Sigmoid colon (tissue), 7 donors: ENCODE measurements around the gene NEUROD4. TPM values are rescaled to one million over a fixed set of nuclear protein-coding genes. Genes with fewer than 3 reads are reported as not detected.

Source experiments
- DNase-seq: peaks from one replicate; pipeline ENCODE4 v3.0.0-alpha.2; 2019
- H3K27ac ChIP-seq, 4 donors: fragments of 200-600 bp; sonication (generic); one replicate each; pipeline ENCODE4 v1.5.1; 2016 to 2019; ENCODE audit warnings: mild to moderate bottlenecking in 1 of 4
- H3K27me3 ChIP-seq, 3 donors: fragments of 200-600 bp; sonication (generic); one replicate each; pipeline ENCODE4 v1.5.1; 2019; ENCODE audit warnings: mild to moderate bottlenecking in 1 of 3
- H3K36me3 ChIP-seq, 4 donors: fragments of 200-600 bp; sonication (generic); one replicate each; pipeline ENCODE4 v1.5.1; 2016 to 2019
- H3K4me1 ChIP-seq, 4 donors: fragments of 200-600 bp; sonication (generic); one replicate each; pipeline ENCODE4 v1.5.1; 2017 to 2019
- H3K4me3 ChIP-seq, 4 donors: fragments of 200-600 bp; sonication (generic); one replicate each; pipeline ENCODE4 v1.5.1; 2017 to 2019; ENCODE audit warnings: mild to moderate bottlenecking in 2 of 4, moderate library complexity in 1 of 4
- H3K9me3 ChIP-seq, 4 donors: fragments of 200-600 bp in 3 of 4; sonication (generic) in 3 of 4; one replicate each; pipeline versions ENCODE4 v1.5.1 to v1.6.1; 2013 to 2019
- EP300 ChIP-seq, 4 donors: sonication (generic); formaldehyde crosslinking; IDR thresholded peaks; one replicate each; pipeline ENCODE4 v1.6.1; 2017; ENCODE audit warnings: antibody characterized with exemption in 4 of 4
- POLR2A ChIP-seq, 2 donors: fragments of 450-650 bp; IDR thresholded peaks; one replicate each; pipeline ENCODE4 v1.6.1; 2016; ENCODE audit warnings: antibody characterized with exemption in 2 of 2, mild to moderate bottlenecking in 2 of 2, moderate library complexity in 2 of 2
- POLR2AphosphoS5 ChIP-seq, 4 donors: sonication (generic); formaldehyde crosslinking; IDR thresholded peaks; one replicate each; pipeline ENCODE4 v1.6.1; 2017; ENCODE audit warnings: antibody characterized with exemption in 4 of 4
- WGBS, 2 donors: extraction: QIAGEN DNeasy Blood & Tissue Kit; methylation state at CpG; one replicate each; pipeline ENCODE4 v1.1.7; 2013; 5-methylcytosine and 5-hydroxymethylcytosine counted together
- intact Hi-C: fragments of 100-400 bp; cut with DNase I; formaldehyde crosslinking; loops from one replicate; pipeline ENCODE4 v1.15.1; 2023
- polyA plus RNA-seq, 3 donors: library from polyadenylated mRNA; stranded (reverse); fragments of 200-250 nt; gene quantifications; one replicate each; pipeline ENCODE4 v1.2.3, GENCODE V29; 2013
- total RNA-seq, 4 donors: library from RNA; depleted of rRNA; stranded (reverse); fragments of >200 nt; gene quantifications; one replicate each; pipeline ENCODE4 v1.1.0, GENCODE V29; 2016
- TF ChIP-seq, protein P1 (sequence below), 4 experiments: fragments of 450-650 bp in 3 of 4; fragments of 200-600 bp in 1 of 4; IDR thresholded peaks; one replicate each; pipeline ENCODE4 v1.5.1; 2016 to 2019; ENCODE audit warnings: antibody characterized with exemption in 4 of 4, mild to moderate bottlenecking in 3 of 4, moderate library complexity in 2 of 4
- donor health status: healthy with polysubstance abuse.
- donor health status: Bipolar disorder and iron deficiency.
- donor health status: healthy.

NEUROD4 gene
- total and polyA plus RNA-seq, 7 donors = not detected

DNA sequence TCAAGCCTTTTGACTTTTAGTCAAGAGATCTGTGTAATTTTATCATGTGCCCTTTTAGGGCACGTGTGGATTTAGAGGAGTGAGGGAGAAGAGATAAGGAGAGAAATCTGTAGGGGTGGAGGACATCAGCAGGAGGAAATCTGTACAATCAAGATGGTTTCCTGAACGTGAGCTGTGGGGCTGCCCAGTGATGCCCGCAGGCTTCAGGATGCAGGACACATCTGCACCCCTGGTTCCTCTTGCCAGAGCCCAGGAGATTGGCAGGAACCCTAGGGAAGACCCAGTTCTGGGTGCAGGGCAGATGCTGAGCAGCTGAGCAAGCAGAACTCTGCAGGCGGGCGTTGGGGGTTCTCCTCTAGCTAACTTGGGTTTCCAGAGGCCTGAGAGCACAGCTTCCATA lies 23.6 kb upstream of the NEUROD4 start:
- intact Hi-C loops = no loop called here

DNA sequence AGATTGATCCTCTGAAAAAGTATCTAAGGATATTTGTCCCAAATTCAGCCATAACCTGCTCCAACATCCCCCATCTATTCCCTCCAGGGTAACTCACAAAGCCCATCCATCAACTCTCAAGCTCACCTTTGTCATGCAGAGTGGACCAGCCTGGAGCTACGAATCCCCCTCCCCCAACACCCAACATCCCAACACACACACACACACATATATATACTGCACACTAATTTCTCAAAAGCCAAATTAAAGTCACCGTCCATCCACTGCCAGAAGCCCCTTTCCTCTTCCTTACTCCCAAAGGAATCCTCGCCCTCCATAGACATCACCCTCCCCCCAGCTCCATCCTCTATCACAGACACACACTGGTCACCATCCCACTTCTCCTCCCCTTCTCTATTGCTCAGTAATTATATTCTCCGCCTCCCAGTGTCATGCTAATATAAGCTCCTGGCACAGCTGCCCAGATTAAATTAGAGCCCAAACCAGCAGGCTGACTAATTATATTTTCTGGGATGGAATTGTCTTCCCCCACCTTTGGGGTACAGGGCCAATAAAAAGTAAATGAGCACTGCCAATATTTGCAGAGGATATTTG lies 21.7 kb upstream of the NEUROD4 start:
- Histone ChIP-seq H3K4me3 (no peak overlapping the region), H3K27ac (no peak overlapping the region), H3K36me3 (no peaks in the 10 kb centered on the region), H3K4me1 (no peaks in the 10 kb centered on the region), H3K9me3 (no peaks in the 10 kb centered on the region), H3K27me3 (peaks cover 0 to 4% (median 0%) of the 10 kb centered on the region in 3 donors)
- intact Hi-C loops = no loop called here
- no peak for DNase-seq
- no peak for TF ChIP-seq EP300 (IDR thresholded peaks at IDR 0.05)
- TF ChIP-seq POLR2A (IDR thresholded peaks at IDR 0.05) = no peak
- no peak for TF ChIP-seq POLR2AphosphoS5 (IDR thresholded peaks at IDR 0.05)
- WGBS, 2 donors = 59 to 75% methylated on average over 4 of the region's 4 CpGs

More for the DNA sequence above, 23.6 kb upstream of the NEUROD4 start:
- no peak overlapping the region for H3K4me3 ChIP-seq
- DNase-seq = no peak
- H3K9me3 ChIP-seq = no peaks in the 10 kb centered on the region
- 49 to 56% methylated on average over 5 of the region's 5 CpGs for WGBS, 2 donors
- H3K4me1 ChIP-seq = no peaks in the 10 kb centered on the region
- no peaks in the 10 kb centered on the region for H3K36me3 ChIP-seq
- no peak overlapping the region for H3K27ac ChIP-seq
- no peak for TF ChIP-seq EP300 (IDR thresholded peaks at IDR 0.05)
- TF ChIP-seq, protein P1, sequence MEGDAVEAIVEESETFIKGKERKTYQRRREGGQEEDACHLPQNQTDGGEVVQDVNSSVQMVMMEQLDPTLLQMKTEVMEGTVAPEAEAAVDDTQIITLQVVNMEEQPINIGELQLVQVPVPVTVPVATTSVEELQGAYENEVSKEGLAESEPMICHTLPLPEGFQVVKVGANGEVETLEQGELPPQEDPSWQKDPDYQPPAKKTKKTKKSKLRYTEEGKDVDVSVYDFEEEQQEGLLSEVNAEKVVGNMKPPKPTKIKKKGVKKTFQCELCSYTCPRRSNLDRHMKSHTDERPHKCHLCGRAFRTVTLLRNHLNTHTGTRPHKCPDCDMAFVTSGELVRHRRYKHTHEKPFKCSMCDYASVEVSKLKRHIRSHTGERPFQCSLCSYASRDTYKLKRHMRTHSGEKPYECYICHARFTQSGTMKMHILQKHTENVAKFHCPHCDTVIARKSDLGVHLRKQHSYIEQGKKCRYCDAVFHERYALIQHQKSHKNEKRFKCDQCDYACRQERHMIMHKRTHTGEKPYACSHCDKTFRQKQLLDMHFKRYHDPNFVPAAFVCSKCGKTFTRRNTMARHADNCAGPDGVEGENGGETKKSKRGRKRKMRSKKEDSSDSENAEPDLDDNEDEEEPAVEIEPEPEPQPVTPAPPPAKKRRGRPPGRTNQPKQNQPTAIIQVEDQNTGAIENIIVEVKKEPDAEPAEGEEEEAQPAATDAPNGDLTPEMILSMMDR (IDR thresholded peaks at IDR 0.05) = no peak
- TF ChIP-seq POLR2AphosphoS5 (IDR thresholded peaks at IDR 0.05) = no peak
- no peak for TF ChIP-seq POLR2A (IDR thresholded peaks at IDR 0.05)
- no peaks in the 10 kb centered on the region for H3K27me3 ChIP-seq

DNA sequence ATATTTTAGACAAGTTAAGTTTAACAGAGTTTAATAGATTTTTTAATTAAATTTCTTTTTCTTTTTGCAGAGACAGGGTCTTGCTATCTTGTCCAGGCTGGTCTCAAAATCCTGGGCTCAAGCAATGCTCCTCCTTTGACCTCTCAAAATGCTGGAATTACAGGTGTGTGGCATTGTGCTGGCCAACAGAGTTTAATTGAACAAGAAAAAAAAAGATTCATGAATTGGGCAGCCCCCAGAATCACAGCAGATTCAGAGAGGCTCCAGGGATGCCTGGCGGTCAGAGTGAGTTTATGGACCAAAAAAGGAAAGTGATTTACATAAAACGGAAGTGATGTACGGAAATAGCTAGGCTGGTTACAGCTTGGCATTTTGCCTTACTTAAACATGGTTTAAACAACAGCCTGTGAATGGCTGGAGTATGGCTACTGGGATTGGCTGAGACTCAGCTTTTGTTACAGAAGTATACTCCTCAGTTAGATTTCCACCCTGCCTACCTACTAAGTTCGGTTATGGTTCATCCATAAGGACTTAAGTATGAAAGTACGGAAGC lies 20.7 kb upstream of the NEUROD4 start:
- Histone ChIP-seq H3K27ac (no peak overlapping the region), H3K4me3 (no peak overlapping the region), H3K9me3 (no peaks in the 10 kb centered on the region), H3K4me1 (no peaks in the 10 kb centered on the region), H3K36me3 (no peaks in the 10 kb centered on the region), H3K27me3 (peaks cover 0 to 4% (median 0%) of the 10 kb centered on the region in 3 donors)
- TF ChIP-seq POLR2A (IDR thresholded peaks at IDR 0.05) (no peak), EP300 (IDR thresholded peaks at IDR 0.05) (no peak), POLR2AphosphoS5 (IDR thresholded peaks at IDR 0.05) (no peak)
- TF ChIP-seq, protein P1 (IDR thresholded peaks at IDR 0.05) = no peak
- WGBS, 2 donors = 49 to 53% methylated on average over 5 of the region's 5 CpGs
- intact Hi-C loops = no loop called here
- no peak for DNase-seq

DNA sequence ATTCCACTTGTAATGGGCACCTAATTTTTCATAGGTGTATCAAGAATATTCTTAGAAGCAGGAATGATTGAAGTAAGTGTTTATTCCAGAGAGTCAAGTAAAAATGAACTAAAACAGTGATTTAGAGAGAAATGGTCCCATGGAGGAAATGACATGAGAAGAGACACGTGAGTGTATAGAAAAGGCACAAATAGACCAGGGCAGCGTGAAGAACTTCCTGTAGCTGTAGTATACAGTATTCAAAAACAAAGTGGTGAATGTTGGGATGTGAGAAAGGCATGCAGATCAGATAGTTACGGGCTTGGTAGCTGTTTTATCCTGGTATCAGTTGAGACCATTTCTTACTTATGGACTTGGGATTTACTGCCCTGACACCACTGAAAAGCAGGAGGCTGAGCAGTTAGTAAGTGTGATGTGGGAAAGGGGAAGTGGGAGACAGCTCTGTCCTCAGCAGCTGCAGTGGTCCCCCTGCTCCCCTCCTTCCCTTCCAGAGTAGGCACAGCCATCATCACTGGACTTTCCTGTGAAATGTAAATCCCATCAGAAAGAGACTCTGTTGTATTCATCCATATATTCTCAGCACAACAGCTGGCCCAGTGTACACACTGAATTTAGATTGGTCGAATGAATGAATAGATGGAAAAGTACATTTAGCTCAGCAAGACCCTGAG lies 18.4 kb upstream of the NEUROD4 start:
- H3K4me1 ChIP-seq = no peaks in the 10 kb centered on the region
- peaks cover 0 to 4% (median 0%) of the 10 kb centered on the region in 3 donors for H3K27me3 ChIP-seq
- no peak overlapping the region for H3K27ac ChIP-seq
- H3K4me3 ChIP-seq = no peak overlapping the region
- intact Hi-C loops = no loop called here
- 53 to 69% methylated on average over 4 of the region's 4 CpGs for WGBS, 2 donors
- no peak for DNase-seq
- H3K36me3 ChIP-seq = no peaks in the 10 kb centered on the region
- no peaks in the 10 kb centered on the region for H3K9me3 ChIP-seq
- TF ChIP-seq POLR2AphosphoS5 (IDR thresholded peaks at IDR 0.05) (no peak), EP300 (IDR thresholded peaks at IDR 0.05) (no peak), POLR2A (IDR thresholded peaks at IDR 0.05) (no peak)
- TF ChIP-seq, protein P1 (IDR thresholded peaks at IDR 0.05) = no peak

DNA sequence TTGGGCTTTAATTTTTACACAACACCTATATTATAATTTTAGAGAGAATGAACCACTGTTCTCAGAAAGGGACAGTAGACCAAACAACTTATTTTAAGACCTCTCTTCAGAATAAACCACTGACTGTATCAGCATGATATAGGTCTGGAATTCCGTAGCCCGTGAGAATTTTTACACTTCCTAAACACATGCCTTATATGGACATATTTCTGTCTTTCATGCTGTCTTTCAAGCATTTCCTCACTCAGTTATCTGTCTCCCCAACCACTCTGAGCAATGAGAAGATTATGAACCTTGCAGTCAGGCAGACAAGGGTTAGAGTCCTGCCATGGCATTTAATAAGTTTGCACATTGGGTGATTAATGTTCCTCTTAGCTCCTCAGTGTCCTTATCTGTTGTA lies 17.4 kb upstream of the NEUROD4 start:
- Histone ChIP-seq H3K27me3 (peaks cover 0 to 4% (median 0%) of the 10 kb centered on the region in 3 donors), H3K27ac (no peak overlapping the region), H3K4me3 (no peak overlapping the region), H3K9me3 (no peaks in the 10 kb centered on the region), H3K36me3 (no peaks in the 10 kb centered on the region), H3K4me1 (no peaks in the 10 kb centered on the region)
- no peak for DNase-seq
- no peak for TF ChIP-seq EP300 (IDR thresholded peaks at IDR 0.05)
- intact Hi-C loops = no loop called here
- 78 to 86% methylated on average over 2 of the region's 2 CpGs for WGBS, 2 donors
